Erythroblast (primary cell): ENCODE measurements around the gene LHPP.

Experiments used
- GATA1 ChIP-seq: IDR thresholded peaks from 2 replicates; pipeline ENCODE4 v1.6.1; 2011; ENCODE audit warnings: low read depth, mild to moderate bottlenecking, control low read depth, low read length, moderate library complexity
- POLR2A ChIP-seq: IDR thresholded peaks from 2 replicates; pipeline ENCODE4 v1.6.1; 2011; ENCODE audit warnings: mild to moderate bottlenecking, low read length

GRCh38 chr10:124533266-124533665, 71.6 kb downstream of the LHPP start:
- TF ChIP-seq POLR2A (no peak), GATA1 (no peak)
